Neural progenitor cell (in vitro differentiated cells): Measurements from ENCODE around the gene RET. TPM values are rescaled to one million over a fixed set of nuclear protein-coding genes. Genes with fewer than 3 reads are reported as not detected.
A peak's percentile ranks its signal among the peaks of the same experiment; 100 is the strongest.

Source experiments
- DNase-seq: peaks from one replicate; pipeline ENCODE4 v3.0.0-alpha.2; 2016; ENCODE audit warnings: low spot score
- H2AFZ ChIP-seq: fragments of 200-600 bp; sonication (generic); replicated peaks from 2 replicates; pipeline ENCODE4 v1.6.1; 2016; ENCODE audit warnings: antibody characterized with exemption
- H3F3A ChIP-seq: fragments of 200-600 bp; sonication (generic); 2 replicates; pipeline ENCODE4 v1.6.1; 2016; ENCODE audit warnings: antibody characterized with exemption, low read depth
- H3K27ac ChIP-seq: fragments of 200-600 bp; sonication (generic); 2 replicates; pipeline ENCODE4 v1.5.1; 2016; ENCODE audit warnings: mild to moderate bottlenecking
- H3K27me3 ChIP-seq: fragments of 200-600 bp; sonication (generic); 2 replicates; pipeline ENCODE4 v1.6.1; 2016; ENCODE audit warnings: mild to moderate bottlenecking, moderate library complexity
- H3K36me3 ChIP-seq: fragments of 200-600 bp; sonication (generic); 2 replicates; pipeline ENCODE4 v1.5.1; 2016
- H3K4me1 ChIP-seq: fragments of 200-600 bp; sonication (generic); 2 replicates; pipeline ENCODE4 v1.6.1; 2016; ENCODE audit warnings: mixed run types
- H3K4me2 ChIP-seq: fragments of 200-600 bp; sonication (generic); 2 replicates; pipeline ENCODE4 v1.6.1; 2016
- H3K4me3 ChIP-seq: fragments of 200-600 bp; sonication (generic); 2 replicates; pipeline ENCODE4 v1.5.1; 2016
- H3K79me2 ChIP-seq: fragments of 200-600 bp; sonication (generic); 2 replicates; pipeline ENCODE4 v1.6.1; 2016; ENCODE audit warnings: low read depth
- H3K9ac ChIP-seq: fragments of 200-600 bp; sonication (generic); 2 replicates; pipeline ENCODE4 v1.6.1; 2016
- H3K9me3 ChIP-seq: fragments of 200-600 bp; sonication (generic); 2 replicates; pipeline ENCODE4 v1.5.1; 2016; ENCODE audit warnings: low read depth
- H4K20me1 ChIP-seq: fragments of 200-600 bp; sonication (generic); 2 replicates; pipeline ENCODE4 v1.6.1; 2016; ENCODE audit warnings: low read depth
- H3K27ac Mint-ChIP-seq: 3 replicates; pipeline ENCODE4 v1.8.0; 2021; ENCODE audit warnings: mixed read lengths
- H3K27me3 Mint-ChIP-seq: 2 replicates; pipeline ENCODE4 v1.8.0; 2022; ENCODE audit warnings: low read depth, mild to moderate bottlenecking, inconsistent platforms, moderate library complexity, mixed read lengths; ENCODE audit not compliant: insufficient read depth
- H3K36me3 Mint-ChIP-seq: 3 replicates; pipeline ENCODE4 v1.8.0; 2021; ENCODE audit warnings: mixed read lengths
- H3K4me1 Mint-ChIP-seq: 3 replicates; pipeline ENCODE4 v1.8.0; 2021; ENCODE audit warnings: mixed read lengths
- H3K4me3 Mint-ChIP-seq: 3 replicates; pipeline ENCODE4 v1.8.0; 2021; ENCODE audit warnings: mild to moderate bottlenecking, moderate library complexity, mixed read lengths
- H3K9me3 Mint-ChIP-seq: 3 replicates; pipeline ENCODE4 v1.8.0; 2020; ENCODE audit warnings: mixed read lengths
- CTCF ChIP-seq: fragments of 200-600 bp; sonication (generic); IDR thresholded peaks from 2 replicates; pipeline ENCODE4 v1.5.1; 2017; ENCODE audit warnings: antibody characterized with exemption, mild to moderate bottlenecking
- EZH2 ChIP-seq: fragments of 200-600 bp; sonication (generic); IDR thresholded peaks from 2 replicates; pipeline ENCODE4 v1.6.1; 2017; ENCODE audit warnings: antibody characterized with exemption, mild to moderate bottlenecking, moderate library complexity
- EZH2phosphoT487 ChIP-seq: fragments of 200-600 bp; sonication (generic); IDR thresholded peaks from 2 replicates; pipeline ENCODE4 v1.6.1; 2017; ENCODE audit warnings: antibody characterized with exemption
- total RNA-seq: library from RNA; depleted of rRNA; stranded (reverse); fragments of >200 nt; gene quantifications from 2 replicates; pipeline ENCODE4 v1.2.3, GENCODE V29; 2015; ENCODE audit warnings: low replicate concordance

Gene RET
- total RNA-seq, 1 donor from 2014 or later = 1.4 TPM

- Histone ChIP-seq H3K4me3 (no peak overlapping the region), H3K9ac (no peak overlapping the region), H3K79me2 (peaks cover 45% of the 10 kb centered on the region), H3K9me3 (no peaks in the 10 kb centered on the region), H3K27ac (no peak overlapping the region), H4K20me1 (no peaks in the 10 kb centered on the region), H3K4me1 (peaks cover 8% of the 10 kb centered on the region), H2AFZ (no peak overlapping the region), H3K36me3 (no peaks in the 10 kb centered on the region), H3F3A (no peaks in the 10 kb centered on the region), H3K27me3 (no peaks in the 10 kb centered on the region), H3K4me2 (no peak overlapping the region)
- no peak for TF ChIP-seq EZH2
- Mint-ChIP-seq H3K9me3 (peaks cover 9% of the 10 kb centered on the region), H3K36me3 (peaks cover 6% of the 10 kb centered on the region), H3K27ac (no peak overlapping the region), H3K4me3 (no peak overlapping the region), H3K27me3 (peaks cover 3% of the 10 kb centered on the region), H3K4me1 (no peaks in the 10 kb centered on the region)
- DNase-seq = no peak
Measured at GRCh38 chr10:43153901-43154300, 77.0 kb downstream of the RET start.

- Mint-ChIP-seq H3K27ac (no peak overlapping the region), H3K36me3 (peaks cover 3% of the 10 kb centered on the region), H3K9me3 (peaks cover 4% of the 10 kb centered on the region), H3K4me1 (no peaks in the 10 kb centered on the region), H3K27me3 (no peaks in the 10 kb centered on the region), H3K4me3 (no peak overlapping the region)
- no peak overlapping the region for H3K4me3 ChIP-seq
- no peak for DNase-seq
- TF ChIP-seq EZH2 = no peak
- H4K20me1 ChIP-seq = no peaks in the 10 kb centered on the region
- H3K9me3 ChIP-seq = no peaks in the 10 kb centered on the region
- peaks cover 8% of the 10 kb centered on the region for H3K4me1 ChIP-seq
- no peaks in the 10 kb centered on the region for H3K36me3 ChIP-seq
- no peak overlapping the region for H3K9ac ChIP-seq
- no peaks in the 10 kb centered on the region for H3F3A ChIP-seq
- H2AFZ ChIP-seq = no peak overlapping the region
- no peaks in the 10 kb centered on the region for H3K27me3 ChIP-seq
- H3K27ac ChIP-seq = no peak overlapping the region
- peaks cover 37% of the 10 kb centered on the region for H3K79me2 ChIP-seq
- no peak overlapping the region for H3K4me2 ChIP-seq
Measured at GRCh38 chr10:43155221-43155620, 78.4 kb downstream of the RET start.

GRCh38 chr10:43155741-43156140, 78.9 kb downstream of the RET start:
- H3K36me3 Mint-ChIP-seq = peaks cover under 1% of the 10 kb centered on the region
- H4K20me1 ChIP-seq = no peaks in the 10 kb centered on the region
- H3K27me3 Mint-ChIP-seq = no peaks in the 10 kb centered on the region

GRCh38 chr10:43156590-43157341, 79.9 kb downstream of the RET start:
- H3K4me3 Mint-ChIP-seq = no peak overlapping the region
- Histone ChIP-seq H3K79me2 (peaks cover 26% of the 10 kb centered on the region), H3K27ac (no peak overlapping the region), H3K9ac (no peak overlapping the region), H3K9me3 (no peaks in the 10 kb centered on the region), H3F3A (no peaks in the 10 kb centered on the region), H3K4me3 (no peak overlapping the region), H3K36me3 (no peaks in the 10 kb centered on the region), H2AFZ (no peak overlapping the region), H3K4me1 (peaks cover 2% of the 10 kb centered on the region), H3K4me2 (no peak overlapping the region), H4K20me1 (no peaks in the 10 kb centered on the region), H3K27me3 (no peaks in the 10 kb centered on the region)
- no peaks in the 10 kb centered on the region for H3K9me3 Mint-ChIP-seq
- H3K27ac Mint-ChIP-seq = no peak overlapping the region
- peaks cover 3% of the 10 kb centered on the region for H3K27me3 Mint-ChIP-seq
- TF ChIP-seq EZH2phosphoT487 (no peak), CTCF (no peak), EZH2 (no peak)
- H3K36me3 Mint-ChIP-seq = peaks cover 5% of the 10 kb centered on the region
- DNase-seq = peak; percentile 9
- no peaks in the 10 kb centered on the region for H3K4me1 Mint-ChIP-seq

More at GRCh38 chr10:43155741-43156140, 78.9 kb downstream of the RET start:
- no peak overlapping the region for H3K9ac ChIP-seq
- H3K79me2 ChIP-seq = peaks cover 32% of the 10 kb centered on the region
- H3K9me3 ChIP-seq = no peaks in the 10 kb centered on the region
- no peak overlapping the region for H3K4me3 Mint-ChIP-seq
- TF ChIP-seq EZH2phosphoT487 = no peak
- no peak for TF ChIP-seq EZH2
- TF ChIP-seq CTCF = no peak
- H3K27me3 ChIP-seq = no peaks in the 10 kb centered on the region
- H3K4me1 ChIP-seq = peaks cover 8% of the 10 kb centered on the region
- no peak overlapping the region for H3K27ac ChIP-seq
- no peaks in the 10 kb centered on the region for H3K4me1 Mint-ChIP-seq
- no peak for DNase-seq
- no peak overlapping the region for H2AFZ ChIP-seq
- H3K36me3 ChIP-seq = no peaks in the 10 kb centered on the region
- no peak overlapping the region for H3K4me3 ChIP-seq
- no peak overlapping the region for H3K27ac Mint-ChIP-seq
- no peaks in the 10 kb centered on the region for H3F3A ChIP-seq
- no peaks in the 10 kb centered on the region for H3K9me3 Mint-ChIP-seq
- H3K4me2 ChIP-seq = no peak overlapping the region
